Retinal pigment epithelial cell (primary cell): ENCODE measurements around the gene CEP57.

Source experiments
- DNase-seq: peaks from one replicate; pipeline ENCODE4 v3.0.0-alpha.2; 2010; ENCODE audit warnings: low read depth
- H3K4me3 ChIP-seq: 2 replicates; pipeline ENCODE4 v1.5.1; 2011; ENCODE audit warnings: mild to moderate bottlenecking, low read length, control low read depth, moderate library complexity
- TF ChIP-seq, protein P1 (sequence below): conservative IDR thresholded peaks from 2 replicates; pipeline ENCODE4 v1.5.1; 2011; ENCODE audit warnings: low read depth, low read length, control low read depth, inconsistent platforms

The CEP57 gene

DNA sequence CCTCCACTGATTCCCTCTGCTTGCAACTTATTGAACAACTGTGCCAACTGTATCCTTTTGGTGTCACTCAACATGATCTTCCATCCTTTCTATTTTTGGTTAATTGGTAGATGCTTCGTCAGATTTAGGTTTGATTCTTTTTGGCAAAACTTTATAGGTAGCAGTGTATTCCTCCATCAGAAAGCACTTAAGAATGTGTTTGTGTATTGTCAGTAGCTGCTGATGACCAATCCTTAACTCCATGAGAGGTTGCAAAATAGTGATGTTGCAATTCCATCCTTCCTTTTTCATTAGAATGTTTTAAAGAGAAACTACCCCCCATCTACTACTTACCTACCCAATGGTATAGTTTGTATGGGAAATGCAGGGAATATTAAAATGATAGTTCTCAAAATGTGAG, 22.8 kb upstream of the CEP57 start:
- TF ChIP-seq, protein P1, sequence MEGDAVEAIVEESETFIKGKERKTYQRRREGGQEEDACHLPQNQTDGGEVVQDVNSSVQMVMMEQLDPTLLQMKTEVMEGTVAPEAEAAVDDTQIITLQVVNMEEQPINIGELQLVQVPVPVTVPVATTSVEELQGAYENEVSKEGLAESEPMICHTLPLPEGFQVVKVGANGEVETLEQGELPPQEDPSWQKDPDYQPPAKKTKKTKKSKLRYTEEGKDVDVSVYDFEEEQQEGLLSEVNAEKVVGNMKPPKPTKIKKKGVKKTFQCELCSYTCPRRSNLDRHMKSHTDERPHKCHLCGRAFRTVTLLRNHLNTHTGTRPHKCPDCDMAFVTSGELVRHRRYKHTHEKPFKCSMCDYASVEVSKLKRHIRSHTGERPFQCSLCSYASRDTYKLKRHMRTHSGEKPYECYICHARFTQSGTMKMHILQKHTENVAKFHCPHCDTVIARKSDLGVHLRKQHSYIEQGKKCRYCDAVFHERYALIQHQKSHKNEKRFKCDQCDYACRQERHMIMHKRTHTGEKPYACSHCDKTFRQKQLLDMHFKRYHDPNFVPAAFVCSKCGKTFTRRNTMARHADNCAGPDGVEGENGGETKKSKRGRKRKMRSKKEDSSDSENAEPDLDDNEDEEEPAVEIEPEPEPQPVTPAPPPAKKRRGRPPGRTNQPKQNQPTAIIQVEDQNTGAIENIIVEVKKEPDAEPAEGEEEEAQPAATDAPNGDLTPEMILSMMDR: no peak
- H3K4me3 ChIP-seq: no peak overlapping the region
- DNase-seq: no peak

DNA sequence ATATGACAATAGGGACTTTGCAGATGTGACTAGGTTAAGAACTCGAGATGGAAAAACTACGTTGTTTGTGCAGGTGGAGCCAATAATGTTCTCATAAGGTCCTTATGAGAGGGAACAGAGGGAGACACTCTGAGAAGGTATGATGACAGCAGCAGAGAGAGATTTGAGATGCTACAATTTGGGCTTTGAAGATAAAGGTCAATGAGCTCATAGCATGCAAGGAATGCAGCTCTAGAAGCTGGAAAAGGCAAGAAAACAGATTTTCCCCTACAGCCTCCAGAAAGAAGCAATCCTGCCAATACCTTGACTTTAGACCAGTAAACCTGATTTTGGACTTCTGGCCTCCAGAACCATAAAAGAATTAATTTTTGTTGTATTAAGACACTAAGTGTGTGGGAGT, 21.8 kb upstream of the CEP57 start:
- TF ChIP-seq, protein P1: no peak
- no peak for DNase-seq
- H3K4me3 ChIP-seq: no peak overlapping the region

DNA sequence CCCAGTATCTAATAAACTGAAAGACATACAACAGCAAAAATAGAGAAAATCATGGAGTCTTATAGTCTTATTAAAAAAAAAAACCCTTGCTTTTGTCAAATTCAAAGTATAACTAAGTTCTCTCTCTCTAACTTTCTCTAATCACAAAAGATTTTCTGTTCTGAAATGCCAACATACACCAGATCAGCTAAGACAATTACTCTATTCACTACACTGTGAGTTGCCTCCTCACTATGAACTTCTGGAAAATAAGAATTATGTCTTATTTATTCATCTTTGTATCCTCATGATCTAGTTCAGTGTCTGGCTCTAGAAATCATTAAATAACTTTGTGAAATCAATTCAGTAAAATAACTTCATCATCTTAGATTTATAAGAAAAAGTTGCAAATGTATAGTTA, 13.4 kb upstream of the CEP57 start:
- TF ChIP-seq, protein P1: no peak
- H3K4me3 ChIP-seq: no peak overlapping the region
- DNase-seq: no peak

DNA sequence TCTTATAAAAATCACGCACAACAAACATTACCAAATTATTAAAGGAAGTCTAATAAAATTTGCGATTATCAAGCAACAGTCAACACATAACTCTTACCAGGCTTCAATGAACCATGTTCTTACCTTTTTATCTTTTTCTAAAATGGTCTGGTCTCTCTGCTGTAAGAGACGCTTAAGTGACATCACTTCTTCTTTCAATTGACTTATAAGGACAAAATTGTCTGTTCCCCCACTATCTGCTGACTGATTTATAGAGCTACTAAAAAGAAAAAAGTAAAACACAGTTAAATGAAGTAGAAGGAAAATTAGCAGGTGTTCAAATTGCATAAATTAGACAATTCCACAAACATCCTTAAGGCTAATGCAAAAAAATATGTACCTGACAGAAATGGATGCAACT, 11.6 kb upstream of the CEP57 start:
- H3K4me3 ChIP-seq: no peak overlapping the region
- TF ChIP-seq, protein P1: no peak
- no peak for DNase-seq

DNA sequence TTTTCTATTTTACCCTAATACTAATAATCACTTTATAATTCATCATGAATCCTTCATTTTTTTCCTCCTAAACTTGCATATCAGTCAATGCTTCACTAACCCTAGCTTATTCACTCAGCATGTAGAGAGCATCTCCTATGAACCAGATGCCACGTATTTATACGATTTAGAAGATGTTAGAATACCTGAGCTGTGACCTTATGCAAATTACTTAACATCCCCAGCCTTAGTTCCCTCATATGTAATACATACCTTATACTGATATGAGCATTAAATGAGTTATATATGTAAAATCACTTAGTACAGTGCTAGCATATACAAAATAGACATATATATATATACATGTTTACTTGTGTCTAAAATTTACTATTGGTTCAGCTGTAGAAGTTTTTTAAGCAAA, 9.8 kb upstream of the CEP57 start:
- no peak overlapping the region for H3K4me3 ChIP-seq
- DNase-seq: no peak
- TF ChIP-seq, protein P1: no peak

DNA sequence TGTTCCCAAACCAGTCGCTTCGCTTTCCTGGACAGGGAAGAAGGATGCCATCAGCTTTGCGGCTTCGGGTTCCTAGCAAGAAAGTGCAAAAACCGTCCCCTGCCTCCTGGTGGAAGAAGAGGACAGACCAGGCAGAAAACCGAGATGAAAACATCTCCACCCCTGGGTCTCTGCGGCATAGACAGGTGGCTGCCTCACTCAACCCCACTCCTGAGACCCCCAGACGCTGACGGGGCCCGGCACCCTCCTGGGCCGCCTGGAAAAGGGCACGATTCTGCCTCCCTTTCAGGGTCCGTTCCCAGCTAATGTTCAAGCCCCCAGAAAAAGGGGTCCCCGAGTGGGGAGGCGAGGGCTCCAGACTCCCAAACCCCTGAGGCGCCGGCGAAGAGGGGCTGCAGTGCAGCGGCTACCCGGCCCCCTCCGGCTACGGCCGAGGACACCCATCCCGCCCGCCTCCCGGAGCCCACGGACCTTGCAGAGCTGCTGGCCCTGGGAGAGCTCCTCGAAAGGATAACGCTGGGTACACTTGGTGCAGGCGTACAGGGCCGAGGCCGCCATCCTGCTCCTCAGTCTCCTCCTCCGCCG, 1.3 kb upstream of the CEP57 start:
- peak overlapping the region; percentile 95 for H3K4me3 ChIP-seq
- TF ChIP-seq, protein P1: peak; percentile 64
- peak; percentile 25 for DNase-seq

DNA sequence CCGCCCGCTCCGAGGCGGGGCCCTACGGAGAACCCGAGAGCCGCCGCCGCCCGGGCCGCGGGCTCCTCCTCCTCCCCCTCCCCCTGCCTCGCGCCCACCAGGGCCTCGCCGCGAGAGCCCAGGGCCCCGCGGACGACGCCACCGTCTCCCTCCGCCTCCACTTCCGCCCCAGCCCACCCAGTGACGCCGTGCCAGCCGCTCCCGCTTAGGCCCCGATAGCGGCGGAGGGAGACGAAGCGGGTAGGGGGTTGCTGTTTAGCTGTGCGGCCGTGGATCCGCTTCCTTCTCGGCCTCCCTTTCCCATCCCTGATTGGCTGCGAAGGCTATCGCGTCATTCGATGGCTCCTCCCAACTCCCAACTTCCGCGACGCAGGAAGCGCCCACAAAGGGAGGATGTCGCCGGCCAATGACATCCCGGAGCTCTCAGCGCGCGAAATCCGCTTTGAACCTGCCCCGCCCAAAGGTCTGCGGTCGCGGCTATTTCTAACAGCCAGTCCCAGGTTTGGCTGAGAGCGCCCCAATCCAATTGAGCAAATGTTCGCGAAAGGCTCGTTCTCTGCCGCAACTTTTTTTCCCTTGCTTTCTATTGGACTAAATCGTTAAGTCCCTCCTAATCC, 684 bp upstream of the CEP57 start, which contains the start of gene FAM76B:
Gene FAM76B (minus strand): TSS at position 277 of the 617 bp plus-strand sequence. CDS start 304 bp downstream, outside the sequence.
- peak; percentile 95 for DNase-seq
- TF ChIP-seq, protein P1: no peak
- H3K4me3 ChIP-seq: peak within 1 kb of the TSS; percentile 95
